ENCODE data around the gene GPANK1.

DNA sequence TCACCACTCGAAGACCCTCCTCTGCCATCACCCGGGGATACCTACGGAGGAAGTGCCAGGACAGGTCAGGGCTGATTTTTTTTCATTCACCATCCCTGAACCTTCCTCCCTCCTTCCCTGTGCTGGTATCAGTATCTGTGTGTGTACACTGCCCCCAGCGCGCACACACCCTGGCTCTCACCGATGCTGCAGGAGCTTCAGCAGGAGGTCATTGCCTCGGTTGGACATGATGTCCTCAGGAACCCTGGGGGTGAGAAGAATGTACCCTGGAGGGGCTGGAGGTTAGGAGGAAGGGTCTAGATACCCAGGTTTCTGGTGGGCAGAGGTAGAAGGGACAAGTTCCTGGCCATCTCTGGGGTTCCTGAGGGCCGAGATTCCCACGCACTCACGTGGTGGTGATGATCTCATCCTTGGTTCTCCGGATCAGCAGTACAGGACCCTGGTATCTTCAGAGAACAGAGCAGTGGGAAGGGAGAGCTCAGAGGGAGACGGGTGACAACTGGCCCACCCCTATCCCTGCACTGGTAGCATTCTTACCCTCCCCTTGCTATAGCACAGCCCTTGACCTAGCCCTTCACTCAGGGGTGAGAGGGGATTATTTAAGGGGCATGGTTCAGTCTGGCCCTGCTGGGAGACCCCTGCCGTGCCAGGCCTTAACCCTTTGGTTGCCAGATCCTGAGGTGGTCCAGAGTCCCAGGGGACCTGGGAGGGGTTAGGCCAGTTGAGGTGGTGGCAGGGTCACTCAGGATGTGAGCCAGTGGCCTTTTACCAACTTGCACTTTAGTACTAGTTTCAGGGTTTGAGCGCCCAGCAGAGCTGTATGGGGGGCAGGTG is 23.3 kb upstream of the GPANK1 start:
- TF ChIP-seq, protein P1, sequence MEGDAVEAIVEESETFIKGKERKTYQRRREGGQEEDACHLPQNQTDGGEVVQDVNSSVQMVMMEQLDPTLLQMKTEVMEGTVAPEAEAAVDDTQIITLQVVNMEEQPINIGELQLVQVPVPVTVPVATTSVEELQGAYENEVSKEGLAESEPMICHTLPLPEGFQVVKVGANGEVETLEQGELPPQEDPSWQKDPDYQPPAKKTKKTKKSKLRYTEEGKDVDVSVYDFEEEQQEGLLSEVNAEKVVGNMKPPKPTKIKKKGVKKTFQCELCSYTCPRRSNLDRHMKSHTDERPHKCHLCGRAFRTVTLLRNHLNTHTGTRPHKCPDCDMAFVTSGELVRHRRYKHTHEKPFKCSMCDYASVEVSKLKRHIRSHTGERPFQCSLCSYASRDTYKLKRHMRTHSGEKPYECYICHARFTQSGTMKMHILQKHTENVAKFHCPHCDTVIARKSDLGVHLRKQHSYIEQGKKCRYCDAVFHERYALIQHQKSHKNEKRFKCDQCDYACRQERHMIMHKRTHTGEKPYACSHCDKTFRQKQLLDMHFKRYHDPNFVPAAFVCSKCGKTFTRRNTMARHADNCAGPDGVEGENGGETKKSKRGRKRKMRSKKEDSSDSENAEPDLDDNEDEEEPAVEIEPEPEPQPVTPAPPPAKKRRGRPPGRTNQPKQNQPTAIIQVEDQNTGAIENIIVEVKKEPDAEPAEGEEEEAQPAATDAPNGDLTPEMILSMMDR (IDR thresholded peaks at IDR 0.05), result no peak
- no peak for TF ChIP-seq POLR2A (IDR thresholded peaks at IDR 0.05)
